NCI-H146 treated with DMSO at 0.1 percent for 48 hours (cell line): ENCODE measurements around the gene RAB31.
"Not testable (repeated sequence)": the region's sequence is repeated elsewhere in the genome, so short reads cannot be mapped to it uniquely, and the experiment has no call there.

Experiments
- DNase-seq: peaks from one replicate; lab custom pipeline; 2025; ENCODE audit not compliant: unreplicated experiment; lab: John Stamatoyannopoulos, UW

Gene RAB31

GRCh38 chr18:9876867-9877654 is 169.0 kb downstream of the RAB31 start:
- DNase-seq: no peak

- no peak for DNase-seq
Measured at GRCh38 chr18:9877655-9878014, 169.5 kb downstream of the RAB31 start.

- no peak for DNase-seq
Measured at GRCh38 chr18:9878095-9878494, 170.0 kb downstream of the RAB31 start.

GRCh38 chr18:9878783-9879242 is 170.7 kb downstream of the RAB31 start:
- no peak for DNase-seq

- no peak for DNase-seq
Measured at GRCh38 chr18:9884090-9884489, 176.0 kb downstream of the RAB31 start.

GRCh38 chr18:9884532-9885140 is 176.5 kb downstream of the RAB31 start:
- no peak for DNase-seq

GRCh38 chr18:9885170-9886004 is 177.3 kb downstream of the RAB31 start, which contains the start of gene TXNDC2:
Gene TXNDC2, plus strand, starts transcription at chr18:9885973. Its CDS starts 708 bp downstream, at chr18:9886681.
- DNase-seq: no peak

GRCh38 chr18:9886005-9886348 is 177.9 kb downstream of the RAB31 start:
- no peak for DNase-seq

GRCh38 chr18:9887992-9888391 is 179.9 kb downstream of the RAB31 start:
- DNase-seq: no peak

- DNase-seq: no peak
Measured at GRCh38 chr18:9890196-9890595, 182.1 kb downstream of the RAB31 start.

GRCh38 chr18:9890957-9891356 is 182.9 kb downstream of the RAB31 start:
- no peak for DNase-seq

GRCh38 chr18:9891515-9891914 is 183.4 kb downstream of the RAB31 start:
- not testable (repeated sequence) for DNase-seq

- no peak for DNase-seq
Measured at GRCh38 chr18:9894454-9895068, 186.5 kb downstream of the RAB31 start.

- no peak for DNase-seq
Measured at GRCh38 chr18:9897129-9897528, 189.0 kb downstream of the RAB31 start.

- DNase-seq: not testable (repeated sequence)
Measured at GRCh38 chr18:9897787-9898291, 189.7 kb downstream of the RAB31 start.

GRCh38 chr18:9898792-9899549 is 190.9 kb downstream of the RAB31 start:
- no peak for DNase-seq

- DNase-seq: not testable (repeated sequence)
Measured at GRCh38 chr18:9899550-9899930, 191.4 kb downstream of the RAB31 start.

GRCh38 chr18:9900699-9901098 is 192.6 kb downstream of the RAB31 start:
- DNase-seq: no peak

- DNase-seq: no peak
Measured at GRCh38 chr18:9901377-9901776, 193.3 kb downstream of the RAB31 start.

GRCh38 chr18:9902264-9902663 is 194.2 kb downstream of the RAB31 start:
- not testable (repeated sequence) for DNase-seq
